Measurements from ENCODE around the gene PLPP6.

The PLPP6 gene

DNA sequence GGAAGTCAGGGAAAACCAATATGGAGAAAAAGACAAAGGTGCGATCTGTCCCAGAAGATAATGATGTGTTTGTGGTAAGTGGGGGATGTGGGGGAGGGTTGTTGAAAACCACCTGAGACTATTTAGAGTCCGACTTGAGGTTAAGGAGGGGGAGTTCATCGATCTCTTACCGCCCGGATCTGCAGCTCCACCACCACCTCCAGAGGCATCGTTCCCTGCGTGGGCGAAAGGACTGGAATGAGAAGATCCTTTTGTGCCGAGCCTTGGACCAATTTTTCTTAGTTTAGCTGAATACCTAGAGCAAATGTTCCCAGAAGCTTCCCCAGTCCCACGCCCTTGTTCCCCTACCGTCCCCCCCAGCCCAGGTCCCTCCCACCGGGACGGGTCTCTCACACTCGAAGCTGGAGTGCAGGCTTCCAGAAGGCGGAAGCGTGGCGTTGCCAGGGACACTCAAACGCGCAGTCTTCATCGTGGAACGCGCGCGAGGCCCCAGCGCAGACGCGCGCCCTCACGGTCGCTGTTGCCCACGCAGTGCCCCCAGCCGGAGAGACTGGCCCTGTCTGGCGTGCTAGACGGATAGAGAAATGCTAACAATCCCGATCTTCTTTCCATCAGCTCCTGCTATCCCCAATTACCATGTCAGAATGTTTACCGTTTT lies 4.1 kb downstream of the PLPP6 start, which contains the start of gene SPATA6L:
Gene SPATA6L (minus strand): TSS at position 439 of the 658 bp plus-strand sequence. CDS start 230 bp downstream, at position 209.
- peak within 1 kb of the TSS; percentile 11; the same call in 1 of the 2 replicates for H3K9ac ChIP-seq
- no peaks in the 10 kb centered on the region for H3K36me3 ChIP-seq (ENCODE audit: insufficient read depth)
- peaks cover 25% of the 10 kb centered on the region for H3K4me1 ChIP-seq (ENCODE audit: low read depth, poor library complexity, severe bottlenecking)
- no peak within 1 kb of the TSS for H3K4me3 ChIP-seq (IDR thresholded peaks at IDR 0.05; ENCODE audit: insufficient read depth, low read depth, low read length)
- TF ChIP-seq, protein P1, sequence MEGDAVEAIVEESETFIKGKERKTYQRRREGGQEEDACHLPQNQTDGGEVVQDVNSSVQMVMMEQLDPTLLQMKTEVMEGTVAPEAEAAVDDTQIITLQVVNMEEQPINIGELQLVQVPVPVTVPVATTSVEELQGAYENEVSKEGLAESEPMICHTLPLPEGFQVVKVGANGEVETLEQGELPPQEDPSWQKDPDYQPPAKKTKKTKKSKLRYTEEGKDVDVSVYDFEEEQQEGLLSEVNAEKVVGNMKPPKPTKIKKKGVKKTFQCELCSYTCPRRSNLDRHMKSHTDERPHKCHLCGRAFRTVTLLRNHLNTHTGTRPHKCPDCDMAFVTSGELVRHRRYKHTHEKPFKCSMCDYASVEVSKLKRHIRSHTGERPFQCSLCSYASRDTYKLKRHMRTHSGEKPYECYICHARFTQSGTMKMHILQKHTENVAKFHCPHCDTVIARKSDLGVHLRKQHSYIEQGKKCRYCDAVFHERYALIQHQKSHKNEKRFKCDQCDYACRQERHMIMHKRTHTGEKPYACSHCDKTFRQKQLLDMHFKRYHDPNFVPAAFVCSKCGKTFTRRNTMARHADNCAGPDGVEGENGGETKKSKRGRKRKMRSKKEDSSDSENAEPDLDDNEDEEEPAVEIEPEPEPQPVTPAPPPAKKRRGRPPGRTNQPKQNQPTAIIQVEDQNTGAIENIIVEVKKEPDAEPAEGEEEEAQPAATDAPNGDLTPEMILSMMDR (conservative IDR thresholded peaks at IDR 0.05; ENCODE audit: low read depth, low read length): no peak
- H3K79me2 ChIP-seq (ENCODE audit: insufficient read depth, low read depth): no peaks in the 10 kb centered on the region
- peaks cover 8% of the 10 kb centered on the region; the same call in 1 of the 2 replicates for H3K27me3 ChIP-seq (ENCODE audit: insufficient read depth, low read depth)
- no peak within 1 kb of the TSS for H3K27ac ChIP-seq
- peak within 1 kb of the TSS; percentile 50 for H2AFZ ChIP-seq (ENCODE audit: low read depth)
- no peaks in the 10 kb centered on the region for H4K20me1 ChIP-seq (ENCODE audit: insufficient read depth)
- peak within 1 kb of the TSS; percentile 69 for H3K4me2 ChIP-seq

DNA sequence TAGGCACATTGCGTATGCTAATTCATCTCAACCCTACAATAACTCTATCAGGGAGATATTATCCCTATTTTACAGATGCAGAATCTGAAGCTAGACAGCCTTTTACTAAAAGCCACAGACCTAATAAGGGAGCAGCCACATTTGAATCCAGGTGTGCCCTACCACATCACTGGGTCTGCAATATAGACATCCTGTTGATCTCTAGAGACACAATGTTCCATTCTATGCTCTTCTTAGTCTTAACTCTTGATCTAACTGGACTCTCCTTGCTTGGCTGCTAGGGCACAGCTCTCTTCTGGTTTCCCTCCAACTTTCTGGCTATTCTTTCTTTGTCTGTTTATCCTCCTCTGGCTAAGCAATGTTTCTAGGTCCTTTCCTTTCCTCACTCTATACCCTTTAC lies 5.6 kb downstream of the PLPP6 start:
- H3K9ac ChIP-seq: no peak overlapping the region
- no peak overlapping the region for H3K27ac ChIP-seq
- peaks cover 19% of the 10 kb centered on the region for H3K4me1 ChIP-seq (ENCODE audit: low read depth, poor library complexity, severe bottlenecking)
- TF ChIP-seq, protein P1 (conservative IDR thresholded peaks at IDR 0.05; ENCODE audit: low read depth, low read length): no peak
- H2AFZ ChIP-seq (ENCODE audit: low read depth): no peak overlapping the region
- no peak overlapping the region for H3K4me3 ChIP-seq (IDR thresholded peaks at IDR 0.05; ENCODE audit: insufficient read depth, low read depth, low read length)
- no peaks in the 10 kb centered on the region for H3K36me3 ChIP-seq (ENCODE audit: insufficient read depth)
- H4K20me1 ChIP-seq (ENCODE audit: insufficient read depth): no peaks in the 10 kb centered on the region
- peaks cover 8% of the 10 kb centered on the region; the same call in 1 of the 2 replicates for H3K27me3 ChIP-seq (ENCODE audit: insufficient read depth, low read depth)
- H3K79me2 ChIP-seq (ENCODE audit: insufficient read depth, low read depth): no peaks in the 10 kb centered on the region
- no peak overlapping the region for H3K4me2 ChIP-seq

DNA sequence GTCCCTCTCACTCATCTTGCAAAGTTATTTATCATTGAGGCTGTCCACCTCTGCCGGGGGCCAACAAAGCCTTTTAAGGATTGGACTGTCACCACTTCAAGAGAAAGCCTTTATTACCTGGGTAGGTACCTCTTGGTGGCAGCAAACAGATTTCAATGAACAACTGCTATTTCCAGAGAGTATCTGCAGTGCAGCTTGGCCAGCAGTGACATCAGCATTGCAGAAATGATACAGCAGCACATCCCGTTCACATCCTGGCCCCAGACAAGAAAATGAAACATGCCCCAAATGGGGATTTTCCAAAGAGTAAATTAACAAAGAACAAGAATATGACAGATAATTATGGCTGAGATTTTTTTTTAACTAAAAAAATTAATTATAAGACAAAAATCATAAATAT lies 6.5 kb downstream of the PLPP6 start:
- no peak overlapping the region for H3K9ac ChIP-seq
- H3K4me1 ChIP-seq (ENCODE audit: low read depth, poor library complexity, severe bottlenecking): peaks cover 10% of the 10 kb centered on the region
- no peak overlapping the region for H3K4me3 ChIP-seq (IDR thresholded peaks at IDR 0.05; ENCODE audit: insufficient read depth, low read depth, low read length)
- H4K20me1 ChIP-seq (ENCODE audit: insufficient read depth): no peaks in the 10 kb centered on the region
- peaks cover 8% of the 10 kb centered on the region; the same call in 1 of the 2 replicates for H3K27me3 ChIP-seq (ENCODE audit: insufficient read depth, low read depth)
- TF ChIP-seq, protein P1 (conservative IDR thresholded peaks at IDR 0.05; ENCODE audit: low read depth, low read length): no peak
- no peaks in the 10 kb centered on the region for H3K79me2 ChIP-seq (ENCODE audit: insufficient read depth, low read depth)
- H3K27ac ChIP-seq: no peak overlapping the region
- no peaks in the 10 kb centered on the region for H3K36me3 ChIP-seq (ENCODE audit: insufficient read depth)
- H2AFZ ChIP-seq (ENCODE audit: low read depth): no peak overlapping the region
- no peak overlapping the region for H3K4me2 ChIP-seq

DNA sequence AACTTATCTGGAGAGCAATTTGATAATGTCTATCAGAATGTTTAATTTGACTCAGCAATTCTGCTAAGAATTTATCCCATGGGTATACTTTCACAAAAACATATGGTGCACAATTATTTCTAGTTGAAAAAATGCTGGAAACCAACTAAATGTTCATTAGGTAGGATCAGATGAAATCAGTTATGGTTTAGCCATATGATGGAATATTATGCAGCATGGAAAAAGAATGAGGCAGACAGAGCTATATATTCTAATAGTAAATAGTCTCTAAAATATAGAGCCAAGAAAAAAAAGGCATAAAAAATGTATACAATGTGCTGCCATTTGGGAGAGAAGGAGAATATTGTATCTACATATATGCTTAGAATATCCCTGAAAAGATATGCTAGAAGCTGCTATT lies 7.8 kb downstream of the PLPP6 start:
- Histone ChIP-seq H3K79me2 (ENCODE audit: insufficient read depth, low read depth) (no peaks in the 10 kb centered on the region), H3K36me3 (ENCODE audit: insufficient read depth) (no peaks in the 10 kb centered on the region), H4K20me1 (ENCODE audit: insufficient read depth) (no peaks in the 10 kb centered on the region), H3K4me2 (no peak overlapping the region), H3K9ac (no peak overlapping the region), H3K4me3 (IDR thresholded peaks at IDR 0.05; ENCODE audit: insufficient read depth, low read depth, low read length) (no peak overlapping the region), H3K27me3 (ENCODE audit: insufficient read depth, low read depth) (peaks cover 8% of the 10 kb centered on the region; the same call in 1 of the 2 replicates), H2AFZ (ENCODE audit: low read depth) (no peak overlapping the region), H3K4me1 (ENCODE audit: low read depth, poor library complexity, severe bottlenecking) (peaks cover 6% of the 10 kb centered on the region), H3K27ac (no peak overlapping the region)
- TF ChIP-seq, protein P1 (conservative IDR thresholded peaks at IDR 0.05; ENCODE audit: low read depth, low read length): no peak
